ENCODE data around the gene WAPL.
"Not testable (repeated sequence)": the region's sequence is repeated elsewhere in the genome, so short reads cannot be mapped to it uniquely, and the experiment has no call there.

Gene WAPL

GRCh38 chr10:86521678-86522509 lies at the start of gene WAPL:
Gene WAPL (minus strand): TSS chr10:86521792. CDS start chr10:86518069, 3,723 bp downstream.
- DNase-seq, result peak; percentile 81

DNA sequence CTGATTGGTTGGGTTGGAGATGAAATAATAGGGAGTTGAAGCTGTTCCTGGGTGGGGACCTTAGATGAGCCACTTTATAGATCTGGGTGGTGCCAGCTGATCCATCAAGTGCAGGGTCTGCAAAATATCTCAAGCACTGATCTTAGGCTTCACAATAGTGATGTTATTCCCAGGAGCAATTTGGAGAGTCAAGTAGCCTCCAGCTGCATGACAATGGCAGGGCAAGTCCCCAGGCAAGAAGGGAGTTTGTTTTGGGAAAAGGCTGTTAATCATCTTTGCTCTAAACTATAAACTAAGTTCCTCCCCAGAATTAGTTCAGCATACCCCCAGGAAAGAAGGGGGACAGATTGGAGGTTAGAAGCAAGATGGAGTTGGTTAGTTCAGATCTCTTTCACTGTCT lies 47.7 kb upstream of the WAPL start:
- no peak for DNase-seq

DNA sequence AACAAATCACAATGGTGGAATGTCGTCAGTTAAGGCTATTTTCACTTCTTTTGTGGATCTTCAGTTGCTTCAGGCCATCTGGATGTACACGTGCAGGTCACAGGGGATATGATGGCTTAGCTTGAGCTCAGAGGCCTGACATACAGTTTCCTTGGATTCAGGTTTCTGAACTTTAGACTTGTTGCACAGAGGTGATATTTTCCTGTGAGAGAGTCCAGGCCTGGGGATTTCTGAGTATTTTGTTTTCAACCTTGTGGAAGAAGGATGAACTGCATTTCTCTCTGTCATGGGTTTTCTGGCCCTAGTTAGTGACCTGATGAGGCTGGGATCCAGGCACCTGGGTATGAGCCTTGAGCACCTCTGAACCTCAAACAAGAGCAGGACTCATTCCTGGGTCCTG lies 44.9 kb upstream of the WAPL start:
- DNase-seq, result not testable (repeated sequence)

GRCh38 chr10:86563338-86563737 lies 41.7 kb upstream of the WAPL start:
- not testable (repeated sequence) for DNase-seq

- DNase-seq, result not testable (repeated sequence)
Measured at GRCh38 chr10:86558695-86559094, 37.1 kb upstream of the WAPL start.

DNA sequence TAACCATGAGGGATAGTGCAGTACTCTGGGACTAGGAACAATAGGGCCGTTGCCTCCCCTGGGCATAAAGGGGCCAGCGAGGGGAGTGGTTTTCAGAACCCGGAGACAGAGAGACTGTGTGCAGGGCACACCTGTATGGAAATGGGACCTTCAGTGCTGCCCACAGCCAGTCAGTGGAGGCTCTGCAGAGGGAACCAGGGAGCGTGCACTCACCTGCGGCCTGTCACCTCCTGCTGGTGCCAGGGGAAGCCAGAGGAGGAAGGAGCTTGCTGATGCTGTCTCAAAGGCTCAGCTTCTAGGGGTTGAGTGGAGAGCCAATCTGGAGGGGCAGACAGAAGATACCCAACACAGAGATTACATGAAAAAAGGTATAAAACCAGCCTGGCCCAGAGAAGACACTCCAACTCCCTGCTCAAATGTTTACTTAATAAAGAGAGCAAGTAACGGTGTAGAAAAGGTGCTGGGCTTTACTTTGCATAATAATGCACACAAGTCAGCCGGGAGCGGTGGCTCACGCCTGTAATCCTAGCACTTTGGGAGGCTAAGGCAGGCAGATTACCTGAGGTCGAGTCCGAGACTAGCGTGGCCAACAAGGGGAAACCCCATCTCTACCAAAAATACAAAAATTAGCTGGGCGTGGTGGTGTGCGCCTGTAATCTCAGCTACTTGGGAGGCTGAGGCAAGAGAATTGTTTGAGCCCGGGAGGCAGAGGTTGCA lies 35.5 kb upstream of the WAPL start:
- peak; percentile 75 for DNase-seq

GRCh38 chr10:86556532-86556931 lies 34.9 kb upstream of the WAPL start:
- DNase-seq, result peak; percentile 75

GRCh38 chr10:86553639-86554038 lies 32.0 kb upstream of the WAPL start:
- DNase-seq, result no peak

DNA sequence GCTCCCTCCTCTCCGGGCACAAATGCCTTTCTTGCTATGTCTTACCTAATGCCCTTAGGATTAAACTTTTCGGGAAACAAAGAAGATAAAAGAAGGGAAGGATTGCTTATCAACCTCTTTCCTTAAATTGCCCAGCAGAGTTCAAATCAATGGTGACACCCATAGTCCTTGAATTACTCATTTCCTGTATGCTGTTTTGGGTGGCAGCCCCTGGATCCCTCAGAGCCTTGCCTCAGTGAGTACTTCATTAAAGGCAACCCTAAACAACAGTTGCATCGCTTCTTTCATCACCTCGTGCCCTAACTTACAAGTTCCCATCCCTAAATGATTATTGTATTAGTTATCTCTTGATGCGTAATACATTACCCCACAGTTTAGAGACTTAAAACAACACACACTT lies 31.6 kb upstream of the WAPL start:
- no peak for DNase-seq

GRCh38 chr10:86547296-86547695 lies 25.7 kb upstream of the WAPL start:
- DNase-seq, result no peak

GRCh38 chr10:86545101-86545500 lies 23.5 kb upstream of the WAPL start:
- no peak for DNase-seq

DNA sequence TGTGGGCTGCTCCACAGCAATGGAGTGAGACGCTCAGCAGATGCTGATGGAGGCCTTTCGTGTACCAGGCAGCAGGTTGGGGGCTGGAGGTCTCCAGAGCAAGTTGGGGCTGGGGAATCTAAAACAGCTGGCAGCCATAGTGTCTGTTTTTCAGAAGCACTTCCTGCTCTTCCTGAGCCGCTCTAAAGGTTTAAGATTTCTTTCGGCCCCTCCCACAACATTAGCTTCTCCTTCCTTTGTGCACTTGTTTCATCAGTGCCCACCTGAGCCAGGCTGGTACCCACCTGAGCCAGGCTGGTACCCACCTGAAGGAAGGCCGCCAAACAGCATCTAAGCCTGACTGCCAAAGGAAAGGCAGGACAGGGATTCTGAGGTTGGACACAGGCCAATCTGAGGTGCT lies 18.4 kb upstream of the WAPL start:
- no peak for DNase-seq

DNA sequence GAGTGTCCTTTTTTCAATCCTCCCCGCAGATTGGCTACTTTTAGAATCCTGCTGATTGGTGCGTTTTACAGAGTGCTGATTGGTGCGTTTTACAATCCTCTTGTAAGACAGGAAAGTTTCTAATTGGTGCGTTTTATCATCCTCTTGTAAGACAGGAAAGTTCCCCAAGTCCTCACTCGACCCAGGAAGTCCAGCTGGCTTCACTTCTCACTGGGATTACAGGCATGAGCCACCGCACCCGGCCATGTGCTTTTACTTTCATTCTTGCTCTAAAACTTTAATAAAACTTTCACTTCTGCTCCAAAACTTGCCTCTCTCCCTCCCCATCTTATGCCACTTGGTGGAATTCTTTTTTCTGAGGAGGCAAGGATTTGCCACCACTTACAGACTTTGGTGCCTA lies 17.0 kb upstream of the WAPL start:
- no peak for DNase-seq

DNA sequence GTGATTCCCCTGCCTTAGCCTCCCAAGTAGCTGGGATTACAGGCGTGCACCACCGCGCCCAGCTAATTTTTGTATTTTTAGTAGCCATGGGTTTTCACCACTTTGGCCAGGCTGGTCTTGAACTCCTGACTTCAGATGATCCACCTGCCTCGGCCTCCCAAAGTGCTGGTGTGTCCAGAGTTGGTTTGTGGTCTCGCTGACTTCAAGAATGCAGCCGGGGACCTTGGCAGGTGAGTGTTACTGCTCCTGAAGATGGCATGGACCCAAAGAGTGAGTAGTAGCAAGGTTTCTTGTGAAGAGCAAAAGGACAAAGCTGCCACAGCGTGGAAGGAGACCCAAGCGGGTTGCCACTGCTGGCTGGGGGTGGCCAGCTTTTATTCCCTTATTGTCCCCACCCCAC lies 16.4 kb upstream of the WAPL start:
- not testable (repeated sequence) for DNase-seq

DNA sequence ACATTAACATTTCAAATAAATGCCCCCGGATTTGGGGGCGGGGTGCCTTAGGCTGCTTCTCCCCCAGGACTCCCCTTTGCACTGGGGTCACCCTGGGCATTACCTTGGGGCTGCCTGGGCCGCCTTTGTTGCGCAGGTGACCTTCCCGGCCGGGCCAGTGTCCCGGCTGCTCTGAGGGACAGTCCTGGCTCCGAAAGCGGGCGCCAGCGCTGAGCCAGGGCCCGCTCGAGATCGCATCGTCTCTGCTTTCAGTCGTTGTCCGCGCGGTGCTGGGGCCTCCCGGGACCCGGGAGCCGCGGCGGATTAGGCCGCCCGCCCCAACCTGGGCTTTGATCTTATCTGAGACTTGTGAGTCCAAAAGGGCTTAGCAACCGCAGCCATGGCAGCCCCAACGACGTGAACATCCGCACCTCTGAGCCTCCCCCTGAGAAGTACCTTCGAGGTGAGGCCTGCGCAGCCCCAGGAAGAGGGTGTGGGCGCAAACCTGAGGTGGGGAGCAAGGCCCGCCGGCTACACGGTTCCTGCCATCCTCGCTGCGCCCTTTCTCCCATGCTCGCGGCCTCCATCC lies 14.8 kb upstream of the WAPL start:
- DNase-seq, result no peak

DNA sequence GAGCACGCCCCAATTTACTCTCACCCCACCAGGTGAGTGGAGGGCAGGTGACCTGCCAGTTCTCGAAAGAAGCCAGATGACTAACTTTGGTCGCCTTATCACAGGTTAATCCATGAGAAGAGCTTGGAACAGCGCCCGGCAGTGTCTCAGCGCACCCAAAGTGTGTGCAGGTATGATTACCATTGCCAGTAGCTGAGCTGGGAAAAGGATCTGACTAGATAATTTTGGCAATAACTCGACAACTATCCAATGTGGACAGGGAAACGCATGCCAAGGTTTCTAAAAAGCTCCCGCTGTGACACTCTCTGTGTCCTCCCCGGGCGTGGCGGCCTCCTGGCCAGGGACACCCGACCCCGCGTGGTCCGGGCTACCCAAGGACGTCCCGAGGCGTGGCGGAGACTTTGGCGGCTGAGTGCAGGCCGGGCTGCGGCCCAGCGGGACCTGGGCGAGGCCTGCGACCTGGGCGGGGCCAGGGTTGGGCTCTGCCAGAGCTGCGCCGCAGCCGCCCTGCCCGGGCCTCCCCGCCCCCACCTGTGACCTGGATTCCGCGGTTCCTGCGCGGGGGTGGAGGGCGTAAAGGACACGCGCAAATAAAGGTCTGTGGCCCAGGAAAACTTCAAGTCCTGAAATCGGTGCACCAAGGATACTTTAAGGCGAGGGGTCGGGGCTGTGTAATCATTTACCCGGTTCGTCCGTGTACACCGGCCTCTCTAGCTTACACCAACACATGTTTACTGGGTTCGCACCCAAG lies 13.7 kb upstream of the WAPL start:
- DNase-seq, result no peak

DNA sequence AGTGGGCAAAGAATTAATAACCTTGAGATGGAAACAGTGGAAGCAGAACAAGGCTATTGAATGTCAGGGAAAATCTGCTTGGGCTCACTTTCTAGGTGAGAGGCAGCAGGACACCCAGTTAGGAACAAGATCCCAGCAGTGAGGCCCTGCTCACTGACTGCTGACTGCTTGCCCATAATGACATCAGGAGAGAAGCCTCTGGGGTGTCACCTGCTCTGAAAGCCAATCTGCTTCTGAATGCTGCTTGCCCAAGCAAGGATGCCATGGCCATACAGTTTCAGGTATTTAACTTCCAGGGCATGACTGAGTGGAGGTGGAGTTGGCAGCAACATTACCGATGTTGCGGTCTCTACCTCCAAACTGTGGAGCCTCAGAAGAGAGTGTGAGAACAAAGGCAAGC lies 11.7 kb upstream of the WAPL start:
- peak; percentile 23 for DNase-seq

DNA sequence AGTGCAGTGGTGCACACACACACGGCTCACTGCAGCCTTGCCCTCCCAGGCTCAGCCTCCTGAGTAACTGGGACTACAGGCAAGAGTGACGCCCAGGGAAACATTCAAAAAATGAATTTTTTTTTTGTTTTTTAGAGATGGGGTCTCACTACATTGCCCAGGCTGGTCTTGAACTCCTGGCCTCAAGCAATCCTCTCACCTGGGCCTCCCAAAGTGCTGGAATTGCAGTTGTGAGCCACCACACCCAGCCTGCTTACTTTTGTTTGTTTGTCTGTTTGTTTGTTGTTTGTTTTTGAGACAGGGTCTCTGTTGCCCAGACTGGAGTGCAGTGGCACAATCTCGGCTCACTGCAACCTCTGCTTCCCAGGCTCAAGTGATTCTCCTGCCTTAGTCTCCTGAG lies 7.1 kb upstream of the WAPL start:
- DNase-seq, result not testable (repeated sequence)

GRCh38 chr10:86526606-86527005 lies 5.0 kb upstream of the WAPL start:
- no peak for DNase-seq

DNA sequence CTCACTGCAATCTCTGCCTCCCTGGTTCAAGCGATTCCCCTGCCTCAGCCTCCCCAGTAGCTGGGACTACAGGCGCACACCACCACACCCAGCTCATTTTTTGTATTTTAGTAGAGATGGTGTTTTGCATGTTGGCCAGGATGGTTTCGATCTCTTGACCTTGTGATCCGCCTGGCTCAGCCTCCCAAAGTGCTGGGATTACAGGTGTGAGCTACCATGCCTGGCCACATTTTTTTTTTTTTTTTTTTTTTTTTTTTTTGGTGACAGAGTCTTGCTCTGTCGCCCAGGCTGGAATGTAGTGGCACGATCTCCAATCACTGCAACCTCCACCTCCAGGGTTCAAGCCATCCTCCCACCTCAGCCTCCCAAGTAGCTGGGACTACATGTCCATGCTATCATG lies 4.1 kb upstream of the WAPL start:
- not testable (repeated sequence) for DNase-seq

- peak; percentile 58 for DNase-seq
Measured at GRCh38 chr10:86524225-86524962, 2.8 kb upstream of the WAPL start.

DNA sequence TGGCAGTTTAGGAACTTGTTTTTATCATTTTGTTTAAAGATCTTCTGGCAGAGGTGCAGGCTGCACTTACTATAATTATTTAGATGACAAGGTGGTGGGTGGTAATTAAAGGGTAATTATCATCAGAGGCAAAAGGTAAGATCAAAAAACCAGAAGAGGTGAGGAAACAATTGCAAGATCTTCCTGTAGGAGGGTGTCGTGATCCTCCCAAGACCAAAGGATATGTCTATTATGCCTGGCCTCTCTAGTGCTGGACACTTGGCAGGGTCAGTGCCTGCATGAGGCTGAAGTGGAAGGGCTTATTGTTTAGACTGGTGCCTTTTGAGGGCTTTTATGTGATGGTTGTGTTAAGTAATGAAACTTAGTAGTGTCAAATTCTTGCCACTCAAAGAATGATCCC lies 1.8 kb upstream of the WAPL start:
- DNase-seq, result no peak

- DNase-seq, result no peak
Measured at GRCh38 chr10:86522510-86522855, 891 bp upstream of the WAPL start.

Data from DMS79 treated with DMSO at 0.1 percent for 48 hours (cell line).